HepG2 (cell line): ENCODE data around the gene PCNT. TPM values are rescaled to one million over a fixed set of nuclear protein-coding genes. Genes with fewer than 3 reads are reported as not detected.

Source experiments
- ATAC-seq: fragments of 200-7000 bp; cut with Tn5 transposase; 3 replicates; pipeline ENCODE4 v1.9.1; 2020; ENCODE audit warnings: mild to moderate bottlenecking, moderate library complexity
- BruUV-seq: library from RNA; stranded (reverse); fragments of 400-500 nt; replicated peaks from 2 replicates; lab custom pipeline; 2021; lab: Mats Ljungman, UMichigan
- CTCF ChIA-PET: fragments of 300-600 bp; formaldehyde crosslinking; extraction: SDS; loops from one replicate; lab custom pipeline; 2021; ENCODE audit warnings: low total read pairs, inconsistent platforms, low intra/inter-chr PET ratio; lab: Yijun Ruan, JAX
- POLR2A ChIA-PET: fragments of 350-600 bp; sonication (Branson Sonifier 250); formaldehyde crosslinking; loops from one replicate; lab custom pipeline; 2020; ENCODE audit warnings: antibody characterized with exemption, inconsistent platforms; lab: Yijun Ruan, JAX
- DNase-seq: peaks from one replicate; pipeline ENCODE4 v3.0.0-alpha.2; 2015; ENCODE audit warnings: low spot score
- FAIRE-seq: peaks from 3 replicates; lab custom pipeline; 2011; peaks lifted over from hg19 to GRCh38; lab: Jason Lieb, UNC
- H2AFZ ChIP-seq: one replicate; pipeline ENCODE4 v1.6.1; 2011; ENCODE audit warnings: low read length, inconsistent platforms
- H3K27ac ChIP-seq: fragments of 300-600 bp; 3 replicates; pipeline ENCODE4 v1.8.0; 2011; ENCODE audit warnings: mixed run types, mild to moderate bottlenecking, mixed read lengths, low read length, inconsistent platforms; ENCODE audit not compliant: insufficient read depth; ENCODE audit errors: extremely low read length
- H3K27me3 ChIP-seq, 2 experiments: fragments of 200-600 bp in 1 of 2; 2 replicates in 1 of 2; 3 replicates in 1 of 2; pipeline versions ENCODE4 v1.6.0 to v1.8.0; 2011; ENCODE audit warnings: low read length in 2 of 2, mild to moderate bottlenecking in 2 of 2, moderate library complexity in 2 of 2, inconsistent platforms in 1 of 2; ENCODE audit not compliant: insufficient read depth in 2 of 2, control insufficient read depth in 1 of 2
- H3K36me3 ChIP-seq, 2 experiments: fragments of 200-600 bp in 1 of 2; replicated peaks in 1 of 2; 2 replicates in 1 of 2; 3 replicates in 1 of 2; pipeline versions ENCODE4 v1.5.1 to v1.8.0; 2011; ENCODE audit warnings: low read length in 2 of 2, inconsistent platforms in 1 of 2; ENCODE audit not compliant: insufficient read depth in 2 of 2, control insufficient read depth in 1 of 2
- H3K4me1 ChIP-seq: 2 replicates; pipeline ENCODE4 v1.5.1; 2012; ENCODE audit warnings: low read length, inconsistent platforms; ENCODE audit not compliant: insufficient read depth
- H3K4me2 ChIP-seq: 2 replicates; pipeline ENCODE4 v1.6.0; 2011; ENCODE audit warnings: low read depth, low read length, inconsistent platforms
- H3K4me3 ChIP-seq, 3 experiments: fragments of 200-600 bp in 1 of 3; sonication (generic), shearing (Covaris generic) in 1 of 3; replicated peaks in 1 of 3; 2 replicates each; pipeline ENCODE4 v1.5.1; 2011 to 2016; ENCODE audit warnings: low read length in 3 of 3, inconsistent platforms in 2 of 3, low read depth in 2 of 3, mild to moderate bottlenecking in 2 of 3, control low read depth in 1 of 3, mixed read lengths in 1 of 3; ENCODE audit not compliant: insufficient read depth in 1 of 3
- H3K79me2 ChIP-seq: one replicate; pipeline ENCODE4 v1.6.1; 2011; ENCODE audit warnings: low read length, inconsistent platforms; ENCODE audit not compliant: insufficient read depth
- H3K9ac ChIP-seq: 2 replicates; pipeline ENCODE4 v1.6.0; 2011; ENCODE audit warnings: mild to moderate bottlenecking, low read depth, low read length, inconsistent platforms; ENCODE audit not compliant: insufficient read depth
- H3K9me3 ChIP-seq: 2 replicates; pipeline ENCODE4 v1.5.1; 2012; ENCODE audit warnings: mild to moderate bottlenecking, low read length
- H4K20me1 ChIP-seq: 2 replicates; pipeline ENCODE4 v1.6.0; 2011; ENCODE audit warnings: inconsistent platforms, mild to moderate bottlenecking, low read length, moderate library complexity; ENCODE audit not compliant: insufficient read depth
- HOXA7 ChIP-seq: sonication (generic); formaldehyde crosslinking; IDR thresholded peaks from 2 replicates; pipeline ENCODE4 v1.8.1; 2022; ENCODE audit warnings: mild to moderate bottlenecking, missing genetic modification reagents, moderate library complexity
- NFE2L1 ChIP-seq: sonication (generic); formaldehyde crosslinking; IDR thresholded peaks from 2 replicates; pipeline ENCODE4 v1.4.0; 2020; ENCODE audit warnings: missing genetic modification reagents, mild to moderate bottlenecking, borderline replicate concordance
- NR2F2 ChIP-seq: IDR thresholded peaks from 2 replicates; pipeline ENCODE4 v1.6.1; 2012; ENCODE audit warnings: low read depth, inconsistent platforms, borderline replicate concordance
- RCOR2 ChIP-seq: IDR thresholded peaks from 2 replicates; pipeline ENCODE4 v1.6.1; 2016; ENCODE audit warnings: missing biosample characterization, missing genetic modification reagents
- ZBTB10 ChIP-seq: sonication (generic); formaldehyde crosslinking; IDR thresholded peaks from 2 replicates; pipeline ENCODE4 v1.4.0; 2020; ENCODE audit warnings: missing genetic modification reagents, borderline replicate concordance
- ZNF318 ChIP-seq: sonication (generic); formaldehyde crosslinking; IDR thresholded peaks from 2 replicates; pipeline ENCODE4 v1.4.0; 2020; ENCODE audit warnings: mild to moderate bottlenecking, missing genetic modification reagents
- ZNF616 ChIP-seq: sonication (generic); formaldehyde crosslinking; IDR thresholded peaks from 2 replicates; pipeline ENCODE4 v1.5.0; 2020; ENCODE audit warnings: low read depth, mild to moderate bottlenecking, missing genetic modification reagents
- ZSCAN29 ChIP-seq: sonication (generic); formaldehyde crosslinking; conservative IDR thresholded peaks from 2 replicates; pipeline ENCODE4 v1.4.0; 2020; ENCODE audit warnings: mild to moderate bottlenecking, missing genetic modification reagents
- WGBS: methylation state at CpG from one replicate; pipeline ENCODE4 v1.1.6; 2017; ENCODE audit warnings: low lambda C conversion rate; 5-methylcytosine and 5-hydroxymethylcytosine counted together
- in situ Hi-C: cut with HindIII; loops from 2 replicates; pipeline ENCODE4 v1.10.0; 2017; ENCODE audit warnings: low pct_unique_long_range_greater_than_20kb; ENCODE audit not compliant: extremely low pct_ligation_motif_present
- intact Hi-C: fragments of 100-400 bp; cut with micrococcal nuclease; formaldehyde crosslinking; loops from one replicate; pipeline ENCODE4 v1.10.0; 2022; ENCODE audit not compliant: unreplicated experiment
- polyA plus RNA-seq, 8 experiments: library from polyadenylated mRNA; depleted of rRNA in 3 of 8; stranded (reverse) in 7 of 8; unstranded in 1 of 8; fragments of >200 nt; fragmentation: Illumina TruSeq in 4 of 8; extraction: Trizol in 4 of 8; gene quantifications; 2 replicates each; pipeline versions ENCODE4 v1.2.1 to v1.2.3, GENCODE V29; 2011 to 2016; ENCODE audit warnings: low read depth in 4 of 8, missing spikeins in 1 of 8, mixed read lengths in 1 of 8; ENCODE audit not compliant: insufficient read depth in 1 of 8
- total RNA-seq, 5 experiments: library from RNA; depleted of rRNA; stranded (reverse); fragments of >200 nt; fragmentation: Illumina TruSeq; extraction: Trizol; gene quantifications; 2 replicates each; pipeline ENCODE4 v1.2.3, GENCODE V29; 2016; ENCODE audit warnings: low read depth in 1 of 5

PCNT gene
- total and polyA plus RNA-seq, 2 of the 13 experiments (the other 11 are each of a cell fraction or from before 2014, with no cell fraction given): 5.6 to 12.4 TPM

DNA sequence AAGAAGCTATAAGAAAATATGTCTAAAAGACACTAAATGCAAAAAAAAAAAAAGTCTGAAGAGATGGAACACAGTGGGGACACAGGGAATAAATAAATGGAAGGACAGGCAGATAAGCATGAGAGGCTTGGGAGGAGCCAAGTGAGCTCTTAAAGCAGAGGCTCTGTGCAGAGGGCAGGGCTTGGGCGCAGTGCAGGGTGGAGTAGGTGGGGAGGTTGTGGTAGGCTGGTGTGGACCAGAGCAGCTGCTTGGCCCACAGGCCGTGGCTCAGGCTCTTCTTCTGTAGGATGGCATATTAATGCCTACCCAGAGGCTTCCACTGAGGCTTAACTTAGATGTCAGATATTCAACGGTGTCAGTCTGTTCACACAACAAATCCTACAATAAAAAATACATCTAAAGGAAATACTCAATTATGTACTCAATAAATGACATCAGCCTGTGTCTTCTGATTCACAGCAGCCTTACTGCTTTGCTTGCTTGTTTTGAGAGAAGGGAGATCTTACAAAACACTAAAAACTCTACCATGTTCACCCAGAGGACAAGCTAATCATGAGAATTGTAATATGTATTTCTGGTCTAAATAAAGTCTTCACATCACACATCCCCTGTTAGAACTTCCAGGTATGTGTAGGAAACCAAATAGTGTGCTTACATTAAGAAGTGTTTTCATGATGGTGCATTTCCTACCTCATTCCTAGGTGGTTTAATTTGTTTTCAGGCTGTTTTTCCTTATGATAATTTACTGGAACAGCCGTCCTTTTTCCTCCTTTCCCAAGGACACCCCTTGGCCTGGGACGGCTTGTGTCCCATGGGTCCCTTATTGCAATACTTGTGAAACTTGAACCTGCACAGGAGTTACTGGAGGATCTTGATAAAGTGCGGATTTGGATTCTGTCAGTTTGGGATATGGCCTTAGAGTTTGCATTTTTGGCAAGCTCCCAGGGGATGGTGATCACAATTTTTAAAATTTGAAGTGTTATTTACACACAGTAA is 159.6 kb downstream of the PCNT start:
- Histone ChIP-seq H3K4me2 (no peak overlapping the region), H2AFZ (no peak overlapping the region), H3K4me3 (no peak overlapping the region), H4K20me1 (0 out of 2 replicates have a peak, but pooled peaks cover 4% of the 10 kb centered on the region), H3K27ac (no peak overlapping the region), H3K27me3 (no peaks in the 10 kb centered on the region), H3K9me3 (no peaks in the 10 kb centered on the region), H3K9ac (no peak overlapping the region), H3K4me1 (peaks cover 12% of the 10 kb centered on the region), H3K36me3 (peaks cover 4 to 32% of the 10 kb centered on the region in 2 experiments; a peak in 4 of 5 replicates), H3K79me2 (peaks cover 5% of the 10 kb centered on the region)
- intact Hi-C loops (no loop called here), in situ Hi-C loops (no loop called here)
- ChIA-PET POLR2A (interaction anchor here (0.7 kb wide), 1 partner anchor 26 kb away, joined by 3 read pairs; no protein-coding TSS in a partner anchor), CTCF (no interaction called here)
- WGBS: 93% methylated on average over 6 of the region's 6 CpGs
- no TSS peak for BruUV-seq
- DNase-seq (no peak), FAIRE-seq (no peak), ATAC-seq (no peak)
- TF ChIP-seq ZNF616 (CRISPR knock-in tag) (no peak), NFE2L1 (CRISPR knock-in tag) (no peak), HOXA7 (no peak), ZNF318 (CRISPR knock-in tag) (no peak), ZBTB10 (CRISPR knock-in tag) (no peak), RCOR2 (CRISPR knock-in tag) (no peak), NR2F2 (no peak), ZSCAN29 (CRISPR knock-in tag) (no peak)
